ENCODE results near the gene PPP1R3D. TPM values are rescaled to one million over a fixed set of nuclear protein-coding genes. Genes with fewer than 3 reads are reported as not detected.
"Not testable (repeated sequence)": the region's sequence is repeated elsewhere in the genome, so short reads cannot be mapped to it uniquely, and the experiment has no call there.

The PPP1R3D gene
- total RNA-seq, 2 experiments from 2014 or later, result 4.4 to 4.7 TPM

- H3K27me3 Mint-ChIP-seq, result no peaks in the 10 kb centered on the region
- CTCF ChIA-PET, result no interaction called here
- ATAC-seq (no peak), DNase-seq (no peak)
- POLR2A ChIA-PET, result no interaction called here
- peaks cover 1% of the 10 kb centered on the region for H3K4me1 Mint-ChIP-seq
- intact Hi-C loops (cut with DNase I, micrococcal nuclease), result no loop called here
- no peak overlapping the region for H3K4me3 Mint-ChIP-seq
- H3K9me3 Mint-ChIP-seq (ENCODE audit: low read depth), result no peaks in the 10 kb centered on the region
- H3K36me3 Mint-ChIP-seq (ENCODE audit: low read depth), result no peaks in the 10 kb centered on the region
- no peak overlapping the region for H3K27ac Mint-ChIP-seq
Measured at GRCh38 chr20:59912609-59913008, 27.5 kb downstream of the PPP1R3D start.

- H3K27ac Mint-ChIP-seq, result no peak overlapping the region
- ChIA-PET CTCF (interaction anchor here (0.7 to 1.7 kb wide), 8 partner anchors 9 to 354 kb away, joined by 3 to 5 read pairs (median 3); partner anchors contain the start of genes FAM217B, PPP1R3D and SYCP2), POLR2A (no interaction called here)
- H3K36me3 Mint-ChIP-seq (ENCODE audit: low read depth), result no peaks in the 10 kb centered on the region
- DNase-seq (no peak), ATAC-seq (no peak)
- peaks cover 3% of the 10 kb centered on the region for H3K27me3 Mint-ChIP-seq
- intact Hi-C loops (cut with DNase I, micrococcal nuclease), result no loop called here
- H3K9me3 Mint-ChIP-seq (ENCODE audit: low read depth), result no peaks in the 10 kb centered on the region
- H3K4me1 Mint-ChIP-seq, result peaks cover 1% of the 10 kb centered on the region
- no peak overlapping the region for H3K4me3 Mint-ChIP-seq
Measured at GRCh38 chr20:59911041-59911440, 29.1 kb downstream of the PPP1R3D start.

- POLR2A ChIA-PET, result no interaction called here
- DNase-seq (no peak), ATAC-seq (no peak)
- Mint-ChIP-seq H3K4me1 (peaks cover 1% of the 10 kb centered on the region), H3K27me3 (peaks cover 3% of the 10 kb centered on the region), H3K27ac (no peak overlapping the region), H3K36me3 (ENCODE audit: low read depth) (no peaks in the 10 kb centered on the region), H3K9me3 (ENCODE audit: low read depth) (no peaks in the 10 kb centered on the region), H3K4me3 (no peak overlapping the region)
- CTCF ChIA-PET, result interaction anchor here (1.1 kb wide), 1 partner anchor 9 kb away, joined by 3 read pairs; no protein-coding TSS in a partner anchor
- intact Hi-C loops (cut with DNase I, micrococcal nuclease), result no loop called here
Measured at GRCh38 chr20:59908855-59909254, 31.2 kb downstream of the PPP1R3D start.

- CTCF ChIA-PET, result no interaction called here
- intact Hi-C loops (cut with DNase I, micrococcal nuclease), result no loop called here
- no peaks in the 10 kb centered on the region for H3K9me3 Mint-ChIP-seq (ENCODE audit: low read depth)
- no peaks in the 10 kb centered on the region for H3K36me3 Mint-ChIP-seq (ENCODE audit: low read depth)
- H3K27me3 Mint-ChIP-seq, result peaks cover 3% of the 10 kb centered on the region
- H3K27ac Mint-ChIP-seq, result no peak overlapping the region
- POLR2A ChIA-PET, result no interaction called here
- H3K4me3 Mint-ChIP-seq, result no peak overlapping the region
- DNase-seq (no peak), ATAC-seq (no peak)
- no peaks in the 10 kb centered on the region for H3K4me1 Mint-ChIP-seq
Measured at GRCh38 chr20:59903621-59904020, 36.5 kb downstream of the PPP1R3D start.

- no peaks in the 10 kb centered on the region for H3K36me3 Mint-ChIP-seq (ENCODE audit: low read depth)
- ChIA-PET POLR2A (no interaction called here), CTCF (interaction anchor here (1.2 kb wide), 1 partner anchor 407 kb away, joined by 3 read pairs; no protein-coding TSS in a partner anchor)
- no peaks in the 10 kb centered on the region for H3K4me1 Mint-ChIP-seq
- peaks cover 3% of the 10 kb centered on the region for H3K27me3 Mint-ChIP-seq
- intact Hi-C loops (cut with DNase I, micrococcal nuclease), result no loop called here
- no peaks in the 10 kb centered on the region for H3K9me3 Mint-ChIP-seq (ENCODE audit: low read depth)
- ATAC-seq (no peak), DNase-seq (no peak)
- no peak overlapping the region for H3K4me3 Mint-ChIP-seq
- H3K27ac Mint-ChIP-seq, result no peak overlapping the region
Measured at GRCh38 chr20:59902470-59902869, 37.6 kb downstream of the PPP1R3D start.

- no peak overlapping the region for H3K27ac Mint-ChIP-seq
- intact Hi-C loops (cut with DNase I, micrococcal nuclease), result no loop called here
- no peak overlapping the region for H3K4me3 Mint-ChIP-seq
- ChIA-PET CTCF (interaction anchor here (1.4 kb wide), 1 partner anchor 24 kb away, joined by 3 read pairs; no protein-coding TSS in a partner anchor), POLR2A (no interaction called here)
- no peaks in the 10 kb centered on the region for H3K36me3 Mint-ChIP-seq (ENCODE audit: low read depth)
- no peaks in the 10 kb centered on the region for H3K27me3 Mint-ChIP-seq
- H3K9me3 Mint-ChIP-seq (ENCODE audit: low read depth), result no peaks in the 10 kb centered on the region
- no peaks in the 10 kb centered on the region for H3K4me1 Mint-ChIP-seq
- ATAC-seq (no peak), DNase-seq (no peak)
Measured at GRCh38 chr20:59895908-59896307, 44.2 kb downstream of the PPP1R3D start.

- Mint-ChIP-seq H3K27ac (no peak overlapping the region), H3K36me3 (ENCODE audit: low read depth) (no peaks in the 10 kb centered on the region), H3K9me3 (ENCODE audit: low read depth) (no peaks in the 10 kb centered on the region), H3K4me1 (no peaks in the 10 kb centered on the region), H3K4me3 (no peak overlapping the region), H3K27me3 (no peaks in the 10 kb centered on the region)
- ChIA-PET POLR2A (no interaction called here), CTCF (interaction anchor here (1.1 kb wide), 1 partner anchor 14 kb away, joined by 3 read pairs; no protein-coding TSS in a partner anchor)
- ATAC-seq (no peak), DNase-seq (no peak)
- intact Hi-C loops (cut with DNase I, micrococcal nuclease), result no loop called here
Measured at GRCh38 chr20:59891581-59891980, 48.5 kb downstream of the PPP1R3D start.

GRCh38 chr20:59890035-59890434 is 50.1 kb downstream of the PPP1R3D start:
- ATAC-seq; H3K27me3 Mint-ChIP-seq; H3K36me3 Mint-ChIP-seq (ENCODE audit: low read depth); H3K4me1 Mint-ChIP-seq; H3K4me3 Mint-ChIP-seq; H3K9me3 Mint-ChIP-seq (ENCODE audit: low read depth); POLR2A ChIA-PET; H3K27ac Mint-ChIP-seq; intact Hi-C loops (cut with DNase I, micrococcal nuclease); CTCF ChIA-PET; DNase-seq: not testable (repeated sequence)

- DNase-seq, result no peak
- ATAC-seq, result no peak
- ChIA-PET CTCF (no interaction called here), POLR2A (no interaction called here)
- H3K27me3 Mint-ChIP-seq, result no peaks in the 10 kb centered on the region
- no peak overlapping the region for H3K4me3 Mint-ChIP-seq
- no peaks in the 10 kb centered on the region for H3K9me3 Mint-ChIP-seq (ENCODE audit: low read depth)
- no peak overlapping the region for H3K27ac Mint-ChIP-seq
- intact Hi-C loops (cut with DNase I, micrococcal nuclease), result no loop called here
- H3K4me1 Mint-ChIP-seq, result no peaks in the 10 kb centered on the region
- H3K36me3 Mint-ChIP-seq (ENCODE audit: low read depth), result no peaks in the 10 kb centered on the region
Measured at GRCh38 chr20:59888050-59888449, 52.1 kb downstream of the PPP1R3D start.

Other genes starting within 250 kb of the PPP1R3D start
- 1 to 10 TPM; 1.5 to 2.1 TPM for gene SYCP2, start 6.7 kb downstream of the PPP1R3D start, total RNA-seq
- 10 to 100 TPM; 25.6 to 33.2 TPM for gene FAM217B, start 84 bp upstream of the PPP1R3D start, total RNA-seq
- gene CDH26, start 18.1 kb upstream of the PPP1R3D start, total RNA-seq, result under 1 TPM; 0.88 to 0.91 TPM

Measured in activated CD4-positive, alpha-beta T cell treated with anti-CD3 and anti-CD28 coated beads for 36 hours (primary cell).